Upper lobe of left lung (tissue), 6 donors: ENCODE measurements around the gene FHDC1. TPM values are rescaled to one million over a fixed set of nuclear protein-coding genes. Genes with fewer than 3 reads are reported as not detected.
"Not testable (repeated sequence)": the region's sequence is repeated elsewhere in the genome, so short reads cannot be mapped to it uniquely, and the experiment has no call there.

Experiments
- ATAC-seq, 2 donors: fragments of 200-7000 bp; cut with Tn5 transposase; one replicate each; pipeline ENCODE4 v1.9.1; 2022; ENCODE audit warnings: mild to moderate bottlenecking in 2 of 2, moderate library complexity in 2 of 2; ENCODE audit not compliant: low FRiP score in 2 of 2
- DNase-seq, 2 donors: peaks; one replicate each; pipeline ENCODE4 v3.0.0-alpha.2; 2019 to 2020
- H3K27ac ChIP-seq, 4 donors: fragments of 200-600 bp; sonication (generic); one replicate each; pipeline ENCODE4 v1.5.1; 2016 to 2019
- H3K27me3 ChIP-seq, 4 donors: fragments of 200-600 bp; sonication (generic); one replicate each; pipeline ENCODE4 v1.5.1; 2017 to 2019
- H3K36me3 ChIP-seq, 4 donors: fragments of 200-600 bp; sonication (generic); one replicate each; pipeline ENCODE4 v1.5.1; 2016 to 2019
- H3K4me1 ChIP-seq, 4 donors: fragments of 200-600 bp; sonication (generic); one replicate each; pipeline ENCODE4 v1.5.1; 2018 to 2019
- H3K4me3 ChIP-seq, 4 donors: fragments of 200-600 bp; sonication (generic); one replicate each; pipeline ENCODE4 v1.5.1; 2017 to 2019; ENCODE audit warnings: mild to moderate bottlenecking in 2 of 4, moderate library complexity in 1 of 4
- H3K9me3 ChIP-seq, 4 donors: fragments of 200-600 bp; sonication (generic); one replicate each; pipeline ENCODE4 v1.5.1; 2018 to 2019
- EP300 ChIP-seq, 4 donors: sonication (generic); formaldehyde crosslinking; IDR thresholded peaks; one replicate each; pipeline ENCODE4 v1.5.1; 2017; ENCODE audit warnings: antibody characterized with exemption in 4 of 4, control low read depth in 2 of 4
- POLR2A ChIP-seq, 4 donors: fragments of 450-650 bp; IDR thresholded peaks; one replicate each; pipeline ENCODE4 v1.5.1; 2016 to 2017; ENCODE audit warnings: antibody characterized with exemption in 4 of 4, mild to moderate bottlenecking in 2 of 4
- POLR2AphosphoS5 ChIP-seq, 2 donors: sonication (generic); formaldehyde crosslinking; IDR thresholded peaks; one replicate each; pipeline ENCODE4 v1.5.1; 2017; ENCODE audit warnings: antibody characterized with exemption in 2 of 2
- WGBS, 2 donors: methylation state at CpG; one replicate each; pipeline ENCODE4 v1.1.5; 2017 to 2018; 5-methylcytosine and 5-hydroxymethylcytosine counted together
- total RNA-seq, 6 donors: library from RNA; depleted of rRNA in 4 of 6; stranded (reverse); fragments of >200 nt in 4 of 6; gene quantifications; one replicate each; pipeline versions ENCODE4 v1.1.0 to v1.2.1, GENCODE V29; 2016 to 2021
- TF ChIP-seq, protein P1 (sequence below), 6 experiments: fragments of 450-650 bp in 4 of 6; fragments of 200-600 bp in 2 of 6; sonication (generic) in 2 of 6; IDR thresholded peaks; one replicate each; pipeline ENCODE4 v1.5.1; 2016 to 2019; ENCODE audit warnings: antibody characterized with exemption in 6 of 6
- donor health status: DM: no; HTN: no; CAD: no; lungs with moderate emphysema.
- donor health status: DM: no; HTN: yes; CAD: no; lungs with severe emphysema.

Gene FHDC1
- total RNA-seq, 6 donors from 2014 or later: 23.3 to 44.7 (median 29.7) TPM

- DNase-seq (no peak), ATAC-seq (no peak)
- Histone ChIP-seq H3K27me3 (no peaks in the 10 kb centered on the region), H3K36me3 (peaks cover 0 to 15% (median 3%) of the 10 kb centered on the region in 4 donors), H3K4me1 (no peaks in the 10 kb centered on the region), H3K4me3 (no peak overlapping the region), H3K27ac (no peak overlapping the region), H3K9me3 (no peaks in the 10 kb centered on the region)
- TF ChIP-seq, protein P1, sequence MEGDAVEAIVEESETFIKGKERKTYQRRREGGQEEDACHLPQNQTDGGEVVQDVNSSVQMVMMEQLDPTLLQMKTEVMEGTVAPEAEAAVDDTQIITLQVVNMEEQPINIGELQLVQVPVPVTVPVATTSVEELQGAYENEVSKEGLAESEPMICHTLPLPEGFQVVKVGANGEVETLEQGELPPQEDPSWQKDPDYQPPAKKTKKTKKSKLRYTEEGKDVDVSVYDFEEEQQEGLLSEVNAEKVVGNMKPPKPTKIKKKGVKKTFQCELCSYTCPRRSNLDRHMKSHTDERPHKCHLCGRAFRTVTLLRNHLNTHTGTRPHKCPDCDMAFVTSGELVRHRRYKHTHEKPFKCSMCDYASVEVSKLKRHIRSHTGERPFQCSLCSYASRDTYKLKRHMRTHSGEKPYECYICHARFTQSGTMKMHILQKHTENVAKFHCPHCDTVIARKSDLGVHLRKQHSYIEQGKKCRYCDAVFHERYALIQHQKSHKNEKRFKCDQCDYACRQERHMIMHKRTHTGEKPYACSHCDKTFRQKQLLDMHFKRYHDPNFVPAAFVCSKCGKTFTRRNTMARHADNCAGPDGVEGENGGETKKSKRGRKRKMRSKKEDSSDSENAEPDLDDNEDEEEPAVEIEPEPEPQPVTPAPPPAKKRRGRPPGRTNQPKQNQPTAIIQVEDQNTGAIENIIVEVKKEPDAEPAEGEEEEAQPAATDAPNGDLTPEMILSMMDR (IDR thresholded peaks at IDR 0.05): no peak
- TF ChIP-seq POLR2AphosphoS5 (IDR thresholded peaks at IDR 0.05) (no peak), EP300 (IDR thresholded peaks at IDR 0.05) (no peak), POLR2A (IDR thresholded peaks at IDR 0.05) (no peak)
- WGBS, 2 donors: 43 to 57% methylated on average over 1 of the region's 1 CpG
These were observed 39.3 kb upstream of the FHDC1 start for GRCh38 chr4:152896811-152897210.

GRCh38 chr4:152898133-152898532, 38.0 kb upstream of the FHDC1 start:
- H3K4me3 ChIP-seq, DNase-seq, H3K4me1 ChIP-seq, H3K27me3 ChIP-seq, ATAC-seq, H3K9me3 ChIP-seq, H3K36me3 ChIP-seq, H3K27ac ChIP-seq: not testable (repeated sequence)
- 80 to 90% methylated on average over 6 of the region's 6 CpGs for WGBS, 2 donors

GRCh38 chr4:152898606-152899005, 37.5 kb upstream of the FHDC1 start:
- DNase-seq (no peak), ATAC-seq (no peak)
- TF ChIP-seq POLR2A (IDR thresholded peaks at IDR 0.05) (no peak), EP300 (IDR thresholded peaks at IDR 0.05) (no peak), POLR2AphosphoS5 (IDR thresholded peaks at IDR 0.05) (no peak)
- TF ChIP-seq, protein P1 (IDR thresholded peaks at IDR 0.05): no peak
- no peak overlapping the region for H3K4me3 ChIP-seq
- H3K9me3 ChIP-seq: no peaks in the 10 kb centered on the region
- H3K4me1 ChIP-seq: no peaks in the 10 kb centered on the region
- H3K36me3 ChIP-seq: no peaks in the 10 kb centered on the region
- H3K27me3 ChIP-seq: no peaks in the 10 kb centered on the region
- no peak overlapping the region for H3K27ac ChIP-seq

- H3K4me3 ChIP-seq: no peak overlapping the region
- DNase-seq (no peak), ATAC-seq (no peak)
- no peaks in the 10 kb centered on the region for H3K9me3 ChIP-seq
- TF ChIP-seq EP300 (IDR thresholded peaks at IDR 0.05) (no peak), POLR2AphosphoS5 (IDR thresholded peaks at IDR 0.05) (no peak)
- no peak overlapping the region for H3K27ac ChIP-seq
- no peaks in the 10 kb centered on the region for H3K36me3 ChIP-seq
- H3K27me3 ChIP-seq: no peaks in the 10 kb centered on the region
- no peaks in the 10 kb centered on the region for H3K4me1 ChIP-seq
These were observed 35.7 kb upstream of the FHDC1 start for GRCh38 chr4:152900395-152900794.

GRCh38 chr4:152901205-152901604, 34.9 kb upstream of the FHDC1 start:
- no peak for TF ChIP-seq POLR2AphosphoS5 (IDR thresholded peaks at IDR 0.05)
- TF ChIP-seq EP300 (IDR thresholded peaks at IDR 0.05): no peak
- no peak for TF ChIP-seq POLR2A (IDR thresholded peaks at IDR 0.05)
- TF ChIP-seq, protein P1 (IDR thresholded peaks at IDR 0.05): no peak
- no peaks in the 10 kb centered on the region for H3K27me3 ChIP-seq
- 90% methylated on average over 3 of the region's 3 CpGs for WGBS, 2 donors
- no peaks in the 10 kb centered on the region for H3K4me1 ChIP-seq
- no peaks in the 10 kb centered on the region for H3K9me3 ChIP-seq
- ATAC-seq (no peak), DNase-seq (no peak)
- H3K27ac ChIP-seq: no peak overlapping the region
- H3K36me3 ChIP-seq: no peaks in the 10 kb centered on the region
- no peak overlapping the region for H3K4me3 ChIP-seq

DNA sequence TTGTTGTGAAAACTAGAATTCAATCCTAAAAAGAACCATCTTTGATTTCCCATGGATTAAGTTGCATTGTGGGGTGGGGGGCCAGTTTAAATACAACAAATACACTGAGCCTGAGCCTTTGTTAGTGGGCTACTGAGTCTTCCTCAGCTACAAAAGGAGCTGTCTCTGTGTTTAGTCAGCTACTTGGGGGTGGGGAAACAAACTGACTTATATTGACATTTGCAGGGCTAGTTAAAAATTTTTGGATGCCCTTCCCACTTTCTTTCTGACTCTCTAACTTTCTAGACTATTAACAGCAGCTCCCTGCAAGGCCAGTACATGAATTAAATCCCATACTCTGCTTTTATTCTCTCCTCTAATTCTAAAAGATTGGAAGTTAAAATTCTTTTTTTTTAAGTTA, 32.5 kb upstream of the FHDC1 start:
- Histone ChIP-seq H3K4me1 (no peaks in the 10 kb centered on the region), H3K27me3 (no peaks in the 10 kb centered on the region), H3K4me3 (no peak overlapping the region), H3K36me3 (peaks cover 0 to 9% (median 0%) of the 10 kb centered on the region in 4 donors), H3K27ac (no peak overlapping the region), H3K9me3 (no peaks in the 10 kb centered on the region)
- ATAC-seq (no peak), DNase-seq (no peak)
- TF ChIP-seq EP300 (IDR thresholded peaks at IDR 0.05) (no peak), POLR2A (IDR thresholded peaks at IDR 0.05) (no peak), POLR2AphosphoS5 (IDR thresholded peaks at IDR 0.05) (no peak)
- TF ChIP-seq, protein P1 (IDR thresholded peaks at IDR 0.05): no peak
